ENCODE measurements around the gene CDKN2B-AS1.

CDKN2B-AS1 gene

GRCh38 chr9:22005702-22006606 is 11.4 kb downstream of the CDKN2B-AS1 start:
- no peaks in the 10 kb centered on the region for H3K36me3 ChIP-seq (ENCODE audit: control insufficient read depth, insufficient read depth, low read length)
- no peak for DNase-seq
- peaks cover 48% of the 10 kb centered on the region for H3K27me3 ChIP-seq (replicated peaks; ENCODE audit: control insufficient read depth, insufficient read depth, low read length, poor library complexity, severe bottlenecking)
- H3K4me3 ChIP-seq (ENCODE audit: insufficient read depth, low read depth, low read length, poor library complexity, severe bottlenecking): no peak overlapping the region
- H3K27ac ChIP-seq (ENCODE audit: insufficient read depth, low read length, poor library complexity, severe bottlenecking): no peak overlapping the region
- no peaks in the 10 kb centered on the region for H3K9me3 ChIP-seq (ENCODE audit: control insufficient read depth, low read length)
- H3K4me1 ChIP-seq (ENCODE audit: control insufficient read depth, insufficient read depth, low read length, poor library complexity, severe bottlenecking): peaks cover 25% of the 10 kb centered on the region

- peak overlapping the region; percentile 72 for H3K4me3 ChIP-seq (ENCODE audit: insufficient read depth, low read depth, low read length, poor library complexity, severe bottlenecking)
- peaks cover 25% of the 10 kb centered on the region for H3K4me1 ChIP-seq (ENCODE audit: control insufficient read depth, insufficient read depth, low read length, poor library complexity, severe bottlenecking)
- peaks cover 49% of the 10 kb centered on the region for H3K27me3 ChIP-seq (replicated peaks; ENCODE audit: control insufficient read depth, insufficient read depth, low read length, poor library complexity, severe bottlenecking)
- DNase-seq: no peak
- H3K9me3 ChIP-seq (ENCODE audit: control insufficient read depth, low read length): no peaks in the 10 kb centered on the region
- H3K36me3 ChIP-seq (ENCODE audit: control insufficient read depth, insufficient read depth, low read length): no peaks in the 10 kb centered on the region
- H3K27ac ChIP-seq (ENCODE audit: insufficient read depth, low read length, poor library complexity, severe bottlenecking): no peak overlapping the region
These were observed 13.8 kb downstream of the CDKN2B-AS1 start for GRCh38 chr9:22008384-22008716.

- peak within 1 kb of the TSS; percentile 72 for H3K4me3 ChIP-seq (ENCODE audit: insufficient read depth, low read depth, low read length, poor library complexity, severe bottlenecking)
- H3K9me3 ChIP-seq (ENCODE audit: control insufficient read depth, low read length): no peaks in the 10 kb centered on the region
- no peaks in the 10 kb centered on the region for H3K36me3 ChIP-seq (ENCODE audit: control insufficient read depth, insufficient read depth, low read length)
- peaks cover 25% of the 10 kb centered on the region for H3K4me1 ChIP-seq (ENCODE audit: control insufficient read depth, insufficient read depth, low read length, poor library complexity, severe bottlenecking)
- H3K27ac ChIP-seq (ENCODE audit: insufficient read depth, low read length, poor library complexity, severe bottlenecking): peak within 1 kb of the TSS; percentile 8
- DNase-seq: peak; percentile 37 to 69 (median 63)
- H3K27me3 ChIP-seq (replicated peaks; ENCODE audit: control insufficient read depth, insufficient read depth, low read length, poor library complexity, severe bottlenecking): peaks cover 50% of the 10 kb centered on the region
These were observed 14.3 kb downstream of the CDKN2B-AS1 start, which contains the start of gene CDKN2B for GRCh38 chr9:22008717-22009505. CDKN2B (minus strand) TSS chr9:22009305; CDS start chr9:22008953, 352 bp downstream.

GRCh38 chr9:22009506-22009867 is 14.9 kb downstream of the CDKN2B-AS1 start:
- H3K27me3 ChIP-seq (replicated peaks; ENCODE audit: control insufficient read depth, insufficient read depth, low read length, poor library complexity, severe bottlenecking): peaks cover 44% of the 10 kb centered on the region
- H3K9me3 ChIP-seq (ENCODE audit: control insufficient read depth, low read length): no peaks in the 10 kb centered on the region
- H3K27ac ChIP-seq (ENCODE audit: insufficient read depth, low read length, poor library complexity, severe bottlenecking): peak overlapping the region; percentile 8
- no peak for DNase-seq
- H3K36me3 ChIP-seq (ENCODE audit: control insufficient read depth, insufficient read depth, low read length): no peaks in the 10 kb centered on the region
- peak overlapping the region; percentile 72 for H3K4me3 ChIP-seq (ENCODE audit: insufficient read depth, low read depth, low read length, poor library complexity, severe bottlenecking)
- H3K4me1 ChIP-seq (ENCODE audit: control insufficient read depth, insufficient read depth, low read length, poor library complexity, severe bottlenecking): peaks cover 25% of the 10 kb centered on the region

- H3K9me3 ChIP-seq (ENCODE audit: control insufficient read depth, low read length): no peaks in the 10 kb centered on the region
- peaks cover 28% of the 10 kb centered on the region for H3K27me3 ChIP-seq (replicated peaks; ENCODE audit: control insufficient read depth, insufficient read depth, low read length, poor library complexity, severe bottlenecking)
- H3K36me3 ChIP-seq (ENCODE audit: control insufficient read depth, insufficient read depth, low read length): no peaks in the 10 kb centered on the region
- H3K27ac ChIP-seq (ENCODE audit: insufficient read depth, low read length, poor library complexity, severe bottlenecking): no peak overlapping the region
- no peak for DNase-seq
- peaks cover 15% of the 10 kb centered on the region for H3K4me1 ChIP-seq (ENCODE audit: control insufficient read depth, insufficient read depth, low read length, poor library complexity, severe bottlenecking)
- H3K4me3 ChIP-seq (ENCODE audit: insufficient read depth, low read depth, low read length, poor library complexity, severe bottlenecking): no peak overlapping the region
These were observed 16.5 kb downstream of the CDKN2B-AS1 start for GRCh38 chr9:22010866-22011625.

GRCh38 chr9:22022396-22022795 is 27.8 kb downstream of the CDKN2B-AS1 start:
- H3K4me3 ChIP-seq (ENCODE audit: insufficient read depth, low read depth, low read length, poor library complexity, severe bottlenecking): no peak overlapping the region
- no peak overlapping the region for H3K27ac ChIP-seq (ENCODE audit: insufficient read depth, low read length, poor library complexity, severe bottlenecking)
- no peaks in the 10 kb centered on the region for H3K27me3 ChIP-seq (replicated peaks; ENCODE audit: control insufficient read depth, insufficient read depth, low read length, poor library complexity, severe bottlenecking)
- DNase-seq: no peak
- H3K36me3 ChIP-seq (ENCODE audit: control insufficient read depth, insufficient read depth, low read length): no peaks in the 10 kb centered on the region
- H3K9me3 ChIP-seq (ENCODE audit: control insufficient read depth, low read length): no peaks in the 10 kb centered on the region
- H3K4me1 ChIP-seq (ENCODE audit: control insufficient read depth, insufficient read depth, low read length, poor library complexity, severe bottlenecking): no peaks in the 10 kb centered on the region

GRCh38 chr9:22026696-22027095 is 32.1 kb downstream of the CDKN2B-AS1 start:
- no peaks in the 10 kb centered on the region for H3K4me1 ChIP-seq (ENCODE audit: control insufficient read depth, insufficient read depth, low read length, poor library complexity, severe bottlenecking)
- H3K27ac ChIP-seq (ENCODE audit: insufficient read depth, low read length, poor library complexity, severe bottlenecking): no peak overlapping the region
- no peaks in the 10 kb centered on the region for H3K36me3 ChIP-seq (ENCODE audit: control insufficient read depth, insufficient read depth, low read length)
- no peaks in the 10 kb centered on the region for H3K9me3 ChIP-seq (ENCODE audit: control insufficient read depth, low read length)
- no peak for DNase-seq
- no peaks in the 10 kb centered on the region for H3K27me3 ChIP-seq (replicated peaks; ENCODE audit: control insufficient read depth, insufficient read depth, low read length, poor library complexity, severe bottlenecking)
- H3K4me3 ChIP-seq (ENCODE audit: insufficient read depth, low read depth, low read length, poor library complexity, severe bottlenecking): no peak overlapping the region

- Histone ChIP-seq H3K36me3 (ENCODE audit: control insufficient read depth, insufficient read depth, low read length) (no peaks in the 10 kb centered on the region), H3K4me3 (ENCODE audit: insufficient read depth, low read depth, low read length, poor library complexity, severe bottlenecking) (no peak overlapping the region)
- no peak for DNase-seq
These were observed 33.8 kb downstream of the CDKN2B-AS1 start for GRCh38 chr9:22028394-22028793.

GRCh38 chr9:22029231-22029630 is 34.6 kb downstream of the CDKN2B-AS1 start:
- Histone ChIP-seq H3K36me3 (ENCODE audit: control insufficient read depth, insufficient read depth, low read length) (no peaks in the 10 kb centered on the region), H3K4me1 (ENCODE audit: control insufficient read depth, insufficient read depth, low read length, poor library complexity, severe bottlenecking) (no peaks in the 10 kb centered on the region), H3K27me3 (replicated peaks; ENCODE audit: control insufficient read depth, insufficient read depth, low read length, poor library complexity, severe bottlenecking) (no peaks in the 10 kb centered on the region), H3K27ac (ENCODE audit: insufficient read depth, low read length, poor library complexity, severe bottlenecking) (no peak overlapping the region), H3K4me3 (ENCODE audit: insufficient read depth, low read depth, low read length, poor library complexity, severe bottlenecking) (no peak overlapping the region), H3K9me3 (ENCODE audit: control insufficient read depth, low read length) (no peaks in the 10 kb centered on the region)
- no peak for DNase-seq

More at GRCh38 chr9:22028394-22028793, 33.8 kb downstream of the CDKN2B-AS1 start:
- no peak overlapping the region for H3K27ac ChIP-seq (ENCODE audit: insufficient read depth, low read length, poor library complexity, severe bottlenecking)
- H3K4me1 ChIP-seq (ENCODE audit: control insufficient read depth, insufficient read depth, low read length, poor library complexity, severe bottlenecking): no peaks in the 10 kb centered on the region
- H3K9me3 ChIP-seq (ENCODE audit: control insufficient read depth, low read length): no peaks in the 10 kb centered on the region
- H3K27me3 ChIP-seq (replicated peaks; ENCODE audit: control insufficient read depth, insufficient read depth, low read length, poor library complexity, severe bottlenecking): no peaks in the 10 kb centered on the region
